Measurements from ENCODE around the gene C1QTNF3. TPM values are rescaled to one million over a fixed set of nuclear protein-coding genes. Genes with fewer than 3 reads are reported as not detected.
"Not testable (repeated sequence)": the region's sequence is repeated elsewhere in the genome, so short reads cannot be mapped to it uniquely, and the experiment has no call there.

C1QTNF3 gene
- total RNA-seq, 4 donors from 2014 or later, result 8.2 to 14.9 (median 13.2) TPM

GRCh38 chr5:34034534-34035327 lies 8.3 kb downstream of the C1QTNF3 start:
- Histone ChIP-seq H3K4me3 (no peak overlapping the region), H3K36me3 (peaks cover 0 to 26% of the 10 kb centered on the region in 2 donors), H3K9me3 (no peaks in the 10 kb centered on the region), H3K27me3 (no peaks in the 10 kb centered on the region), H3K4me1 (peaks cover 0 to 22% (median 2%) of the 10 kb centered on the region in 3 donors), H3K27ac (no peak overlapping the region)
- TF ChIP-seq CTCF (IDR thresholded peaks at IDR 0.05) (no peak), POLR2AphosphoS5 (IDR thresholded peaks at IDR 0.05) (no peak), POLR2A (IDR thresholded peaks at IDR 0.05) (no peak), EP300 (IDR thresholded peaks at IDR 0.05) (no peak)
- WGBS, 2 donors (ENCODE audit: low coverage in 1 of 2), result 88 to 100% methylated on average over 3 to 4 of the region's 4 CpGs
- no peak for ATAC-seq

- H3K27me3 ChIP-seq, result no peaks in the 10 kb centered on the region
- no peak for ATAC-seq
- no peaks in the 10 kb centered on the region for H3K9me3 ChIP-seq
- TF ChIP-seq POLR2AphosphoS5 (IDR thresholded peaks at IDR 0.05), result no peak
- no peak for TF ChIP-seq POLR2A (IDR thresholded peaks at IDR 0.05)
- no peak for TF ChIP-seq EP300 (IDR thresholded peaks at IDR 0.05)
- no peak for TF ChIP-seq CTCF (IDR thresholded peaks at IDR 0.05)
- WGBS, 2 donors (ENCODE audit: low coverage in 1 of 2), result 73 to 79% methylated on average over 3 of the region's 3 CpGs
- H3K27ac ChIP-seq, result no peak overlapping the region
- H3K4me1 ChIP-seq, result peaks cover 0 to 8% (median 0%) of the 10 kb centered on the region in 3 donors
- peaks cover 0 to 36% of the 10 kb centered on the region in 2 donors for H3K36me3 ChIP-seq
- H3K4me3 ChIP-seq, result no peak overlapping the region
Observed at GRCh38 chr5:34031966-34032365, 11.0 kb downstream of the C1QTNF3 start.

- Histone ChIP-seq H3K4me3 (no peak overlapping the region), H3K27ac (no peak overlapping the region)
- no peak for ATAC-seq
Observed at GRCh38 chr5:34031117-34031516, 11.9 kb downstream of the C1QTNF3 start.

GRCh38 chr5:34030585-34030984 lies 12.4 kb downstream of the C1QTNF3 start:
- H3K4me3 ChIP-seq, H3K9me3 ChIP-seq, H3K27ac ChIP-seq, H3K27me3 ChIP-seq, ATAC-seq, H3K4me1 ChIP-seq: not testable (repeated sequence)
- H3K36me3 ChIP-seq, result peaks cover 0 to 42% of the 10 kb centered on the region in 2 donors
- WGBS, 2 donors (ENCODE audit: low coverage in 1 of 2), result 92 to 100% methylated on average over 2 of the region's 2 CpGs

More at GRCh38 chr5:34031117-34031516, 11.9 kb downstream of the C1QTNF3 start:
- H3K4me1 ChIP-seq, result no peaks in the 10 kb centered on the region
- H3K27me3 ChIP-seq, result no peaks in the 10 kb centered on the region
- peaks cover 0 to 41% of the 10 kb centered on the region in 2 donors for H3K36me3 ChIP-seq
- no peaks in the 10 kb centered on the region for H3K9me3 ChIP-seq
- TF ChIP-seq CTCF (IDR thresholded peaks at IDR 0.05) (no peak), POLR2AphosphoS5 (IDR thresholded peaks at IDR 0.05) (no peak), POLR2A (IDR thresholded peaks at IDR 0.05) (no peak), EP300 (IDR thresholded peaks at IDR 0.05) (no peak)
- 75 to 80% methylated on average over 2 of the region's 2 CpGs for WGBS, 2 donors (ENCODE audit: low coverage in 1 of 2)

- Histone ChIP-seq H3K4me1 (no peaks in the 10 kb centered on the region), H3K4me3 (no peak overlapping the region), H3K36me3 (peaks cover 0 to 37% of the 10 kb centered on the region in 2 donors), H3K9me3 (no peaks in the 10 kb centered on the region), H3K27ac (no peak overlapping the region), H3K27me3 (no peaks in the 10 kb centered on the region)
- WGBS, 2 donors (ENCODE audit: low coverage in 1 of 2), result 40 to 63% methylated on average over 1 of the region's 1 CpG
- TF ChIP-seq POLR2AphosphoS5 (IDR thresholded peaks at IDR 0.05) (no peak), POLR2A (IDR thresholded peaks at IDR 0.05) (no peak), EP300 (IDR thresholded peaks at IDR 0.05) (no peak)
- ATAC-seq, result peak; percentile 41
Observed at GRCh38 chr5:34030048-34030447, 13.0 kb downstream of the C1QTNF3 start.

- TF ChIP-seq EP300 (IDR thresholded peaks at IDR 0.05), result no peak
- TF ChIP-seq CTCF (IDR thresholded peaks at IDR 0.05), result no peak
- no peak for TF ChIP-seq POLR2A (IDR thresholded peaks at IDR 0.05)
- no peak for TF ChIP-seq POLR2AphosphoS5 (IDR thresholded peaks at IDR 0.05)
- 83 to 86% methylated on average over 3 of the region's 3 CpGs for WGBS, 2 donors (ENCODE audit: low coverage in 1 of 2)
- Histone ChIP-seq H3K4me1 (no peaks in the 10 kb centered on the region), H3K36me3 (peaks cover 3 to 31% of the 10 kb centered on the region in 2 donors), H3K9me3 (no peaks in the 10 kb centered on the region), H3K27ac (no peak overlapping the region), H3K27me3 (no peaks in the 10 kb centered on the region), H3K4me3 (no peak overlapping the region)
- ATAC-seq, result no peak
Observed at GRCh38 chr5:34028349-34028748, 14.7 kb downstream of the C1QTNF3 start.
